HG02642 (cell line): ENCODE results near the gene PRKAG2.

Experiments
- ATAC-seq: cut with Tn5 transposase; IDR thresholded peaks from one replicate; pipeline ENCODE4 v1.9.1; 2021; ENCODE audit warnings: mild to moderate bottlenecking; ENCODE audit not compliant: unreplicated experiment, poor library complexity

Gene PRKAG2

DNA sequence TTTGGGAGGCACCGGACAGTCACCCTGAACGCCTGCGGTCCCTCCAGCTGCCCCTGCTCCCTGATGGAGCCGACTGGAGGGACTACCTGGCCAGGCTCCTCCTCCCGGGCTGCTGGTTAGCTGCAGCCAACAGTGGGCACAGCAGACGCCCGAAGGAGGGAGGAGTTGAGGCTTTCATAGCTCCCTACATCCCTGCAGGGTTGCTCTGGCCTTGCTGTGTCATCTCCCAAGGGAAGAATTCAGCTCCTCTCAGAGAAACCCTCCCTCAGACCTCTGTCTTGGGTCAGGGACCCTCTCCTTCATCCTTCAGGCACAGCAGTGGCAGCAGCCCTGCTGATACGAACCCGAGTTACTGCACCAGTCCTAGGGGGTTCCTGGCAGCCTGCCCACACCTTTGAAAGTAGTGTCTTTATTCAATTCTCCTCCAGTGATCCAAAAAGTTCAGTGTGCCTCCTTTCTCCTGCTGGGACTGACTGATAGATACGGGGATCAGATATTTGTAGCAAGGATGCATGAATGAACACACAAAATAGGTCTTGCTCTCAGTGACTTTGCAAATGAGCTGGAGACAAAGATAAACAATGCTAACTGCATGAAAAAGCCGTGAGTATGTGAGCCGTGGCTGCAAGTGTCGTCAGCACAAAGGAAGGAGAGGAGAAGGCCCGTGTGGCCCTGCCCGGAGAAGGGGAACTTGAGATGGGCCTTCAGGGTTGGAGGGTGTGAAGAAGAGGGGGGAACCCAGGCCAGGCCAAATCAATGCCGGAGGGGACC lies 136.6 kb downstream of the PRKAG2 start:
- ATAC-seq: no peak

DNA sequence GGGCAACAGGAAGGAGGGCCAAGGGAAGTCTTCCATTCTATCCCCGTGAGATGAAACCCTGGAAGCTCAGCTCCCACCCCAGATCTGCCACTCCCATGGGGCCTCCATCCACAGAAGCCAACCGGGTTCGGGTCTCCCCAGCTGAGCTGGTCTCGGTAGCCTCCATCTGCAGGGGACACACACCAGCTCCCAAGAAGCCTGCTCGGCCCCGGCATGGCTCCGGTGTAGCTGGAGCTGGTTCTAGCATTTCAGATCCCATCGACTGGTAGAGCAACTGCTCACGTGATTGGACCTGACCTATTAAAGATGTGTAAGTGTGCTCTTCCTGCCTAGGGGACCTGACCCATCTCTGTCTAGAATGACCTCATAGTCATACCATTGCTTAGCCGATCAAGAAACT lies 138.0 kb downstream of the PRKAG2 start:
- no peak for ATAC-seq

DNA sequence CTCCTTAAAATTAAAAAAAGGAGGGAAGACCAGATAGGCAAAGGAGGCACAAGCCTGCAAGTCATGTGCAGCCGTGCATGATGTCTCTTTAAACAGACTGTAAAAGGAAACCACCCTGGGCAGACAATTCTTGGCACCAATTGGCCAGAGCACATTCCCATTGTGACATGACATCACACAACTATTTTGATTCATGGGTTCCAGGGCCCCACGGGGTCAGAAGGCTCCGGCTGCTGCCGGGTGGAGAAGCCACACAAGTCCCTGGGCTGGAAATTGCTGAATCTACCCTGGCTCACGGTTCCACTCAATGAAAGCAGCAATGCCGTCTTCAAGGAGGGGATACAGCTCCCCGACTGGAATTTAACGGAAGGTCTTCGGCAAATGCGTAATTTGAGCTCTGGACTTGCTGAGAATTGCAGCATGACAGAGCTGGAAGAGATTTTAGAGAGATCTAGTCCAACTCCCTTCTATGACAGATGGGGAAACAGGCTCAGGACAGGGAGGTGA lies 140.5 kb downstream of the PRKAG2 start:
- no peak for ATAC-seq

DNA sequence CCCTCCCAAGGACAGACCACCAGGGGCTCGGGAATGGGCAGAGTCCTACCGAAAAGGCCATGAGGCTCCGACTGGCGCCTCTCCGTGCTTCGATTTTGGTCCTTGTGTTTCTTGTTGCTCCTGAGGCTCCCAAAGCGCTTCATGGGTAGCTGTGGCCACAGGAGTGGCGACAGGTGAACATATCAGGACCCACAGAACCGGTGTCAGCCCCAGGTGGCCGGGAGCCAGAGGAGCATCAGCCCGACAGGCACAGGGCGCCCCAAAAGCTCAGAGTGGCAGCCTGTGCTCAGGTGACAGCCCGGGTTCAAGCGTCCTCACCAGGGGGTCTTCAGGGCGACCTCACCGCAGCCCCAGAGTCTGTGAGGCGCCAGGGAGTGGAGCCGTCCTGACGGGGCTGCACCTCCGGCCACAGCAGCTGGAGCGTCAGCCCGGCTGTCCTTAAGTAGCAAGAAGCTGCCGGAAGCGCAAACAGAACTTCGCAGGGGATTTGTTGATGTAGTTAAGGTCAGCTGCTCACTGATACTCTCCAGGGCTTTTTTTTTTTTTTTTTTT lies 141.0 kb downstream of the PRKAG2 start:
- ATAC-seq: no peak

DNA sequence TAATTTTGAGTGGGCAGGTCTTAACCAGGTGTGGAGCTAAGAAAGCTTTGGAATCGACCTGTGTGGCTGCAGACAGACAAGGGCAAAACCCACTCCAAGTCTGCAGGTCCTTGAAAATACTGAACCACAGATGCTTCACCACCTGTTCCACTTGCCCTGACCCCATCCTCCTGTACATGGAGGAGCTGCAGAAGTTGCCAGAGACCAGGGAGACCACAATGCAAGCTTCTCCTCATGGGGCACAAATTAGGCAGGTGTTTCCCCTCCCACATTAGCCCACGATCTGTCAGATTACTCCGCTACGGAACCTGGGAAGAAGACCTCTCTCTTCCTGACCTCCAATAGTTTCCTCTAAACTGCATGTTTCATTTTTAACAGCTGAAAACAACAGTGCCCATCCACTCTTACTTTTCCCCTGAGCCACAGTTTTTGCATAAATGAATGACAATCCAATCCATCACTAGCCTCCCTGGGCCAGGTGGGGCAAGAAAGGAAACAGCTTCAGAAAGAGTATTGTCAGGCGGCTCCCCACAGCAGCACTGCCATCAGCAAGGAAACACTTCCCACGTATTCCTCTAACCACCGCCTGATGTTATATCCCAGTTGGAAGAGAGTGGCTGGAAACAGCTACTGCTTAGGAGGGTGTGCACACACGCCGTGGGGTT lies 141.6 kb downstream of the PRKAG2 start:
- no peak for ATAC-seq

DNA sequence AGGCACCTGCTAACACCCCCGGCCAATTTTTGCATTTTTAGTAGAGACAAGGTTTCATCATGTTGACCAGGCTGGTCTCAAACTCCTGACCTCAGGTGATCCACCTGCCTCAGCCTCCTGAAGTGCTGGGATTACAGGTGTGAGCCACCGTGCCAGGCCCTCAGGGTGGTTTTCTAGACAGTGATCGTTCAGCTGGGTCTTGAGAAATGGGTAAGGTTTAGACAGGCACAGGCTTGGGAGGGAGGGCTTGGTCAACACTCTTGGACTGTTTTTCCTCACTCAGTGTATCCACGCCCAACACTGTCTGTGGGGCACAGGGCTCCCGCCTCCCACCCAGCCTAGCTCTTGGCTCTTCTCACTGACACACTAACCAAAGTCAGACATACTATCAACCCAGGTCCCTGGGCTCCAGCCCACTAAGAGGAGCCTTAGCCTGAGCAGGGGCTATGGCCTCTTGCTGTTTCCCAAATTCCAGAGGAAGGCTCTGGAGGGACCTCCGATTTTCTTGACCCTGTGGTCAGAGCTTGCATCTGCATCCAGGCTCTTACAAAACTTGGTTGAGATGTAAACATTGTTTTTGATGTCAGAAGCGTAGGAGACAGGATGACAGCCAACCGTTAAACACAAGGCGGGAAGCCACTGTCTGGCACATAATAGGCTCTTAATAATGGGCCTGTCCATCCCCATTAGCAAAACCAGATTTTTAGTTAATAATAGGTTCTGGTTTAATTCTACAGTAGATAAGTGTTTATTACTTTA lies 143.9 kb downstream of the PRKAG2 start:
- no peak for ATAC-seq

DNA sequence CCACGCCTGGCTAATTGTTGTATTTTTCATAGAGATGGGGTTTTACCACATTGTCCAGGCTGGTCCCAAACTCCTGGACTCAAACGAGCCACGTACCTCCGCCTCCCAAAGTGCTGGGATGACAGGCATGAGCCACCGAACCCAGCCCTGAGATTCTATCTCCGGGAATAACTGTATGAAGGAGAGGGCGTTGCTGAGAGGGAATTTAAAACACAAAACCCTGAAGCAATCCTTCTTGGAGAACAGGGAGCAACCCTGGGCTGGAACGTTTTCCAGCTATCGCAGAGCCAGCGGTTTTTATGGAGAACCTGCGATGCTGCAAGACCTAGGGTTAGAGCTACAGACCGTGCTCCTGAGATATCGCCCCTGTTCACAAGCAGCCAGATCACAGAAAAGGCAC lies 144.6 kb downstream of the PRKAG2 start:
- no peak for ATAC-seq

DNA sequence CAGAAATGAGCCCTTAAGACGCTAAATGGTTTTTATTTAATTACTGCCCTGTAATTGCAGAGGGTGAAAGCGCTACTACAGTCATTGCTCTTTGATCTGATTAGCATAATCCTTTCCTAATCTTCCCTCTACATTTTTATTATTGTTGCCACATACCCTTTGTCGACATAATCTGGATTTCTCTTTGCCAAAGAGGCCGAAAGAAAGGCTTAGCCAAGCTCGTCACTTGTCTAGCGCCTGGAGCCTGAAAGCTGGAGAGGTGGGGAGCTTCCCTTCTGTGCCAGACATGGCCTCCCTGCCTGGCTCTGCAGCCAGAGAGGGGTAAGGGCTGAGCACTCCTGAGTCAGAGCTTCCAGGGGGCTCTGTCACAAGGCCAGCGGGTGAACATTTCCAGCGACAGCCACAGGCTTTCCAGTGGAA lies 145.9 kb downstream of the PRKAG2 start:
- no peak for ATAC-seq

DNA sequence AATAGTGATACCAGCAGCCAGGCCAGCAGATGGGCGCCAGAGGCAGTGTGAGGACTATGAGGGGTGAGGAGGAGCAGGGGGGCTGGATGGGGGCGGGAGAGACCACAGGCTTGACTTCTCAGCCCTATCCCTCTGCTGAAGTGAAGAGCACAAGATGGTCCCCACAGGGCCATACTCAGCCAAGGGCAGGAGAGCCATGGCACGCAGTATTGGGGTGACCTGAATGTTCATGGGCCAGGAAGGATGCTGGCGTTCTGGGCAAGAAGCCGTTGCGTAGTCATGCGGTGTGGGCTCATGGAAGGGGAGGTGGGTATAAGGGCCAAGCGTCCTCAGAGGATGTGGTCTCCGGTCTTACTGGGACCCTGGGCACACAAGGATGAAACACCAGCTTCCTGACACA lies 146.3 kb downstream of the PRKAG2 start:
- no peak for ATAC-seq

DNA sequence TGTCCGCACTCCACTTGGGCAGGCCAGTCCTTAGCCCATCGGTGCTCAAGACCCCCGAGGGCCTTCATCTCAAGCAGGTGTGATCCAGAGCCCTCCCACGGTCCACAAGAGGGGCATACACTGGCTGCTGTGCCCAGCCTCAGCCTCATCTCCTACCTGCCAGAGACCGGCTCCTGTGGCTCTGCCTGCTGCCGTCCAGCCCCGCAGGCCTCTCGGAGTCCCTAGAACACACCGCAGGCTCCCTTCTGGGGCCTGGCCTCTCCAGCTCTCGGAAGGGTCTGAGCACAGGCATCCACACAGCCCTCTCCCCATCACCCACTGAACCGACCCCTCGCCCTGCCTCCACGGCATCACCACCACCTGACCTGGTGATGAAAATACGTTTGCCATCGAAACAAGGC lies 147.4 kb downstream of the PRKAG2 start:
- ATAC-seq: no peak

DNA sequence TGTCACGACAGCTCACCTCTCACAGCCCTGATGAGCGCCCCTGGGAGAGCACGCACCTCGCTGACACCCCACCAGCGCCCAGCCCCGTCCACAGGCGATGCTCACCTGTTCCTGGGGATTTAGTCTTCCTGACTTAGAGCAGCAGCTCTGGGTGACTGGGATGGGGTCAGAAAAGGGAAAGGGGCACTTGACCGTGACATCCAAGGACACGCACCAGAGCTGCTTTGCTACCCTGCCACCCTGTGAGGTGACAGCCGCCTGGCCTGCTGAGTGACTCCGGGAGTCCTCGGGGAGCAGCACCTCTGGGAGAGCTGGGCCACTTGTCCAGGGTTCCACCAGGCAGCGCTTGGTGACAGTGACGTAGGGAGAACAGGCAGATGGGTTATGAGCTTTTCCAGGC lies 148.2 kb downstream of the PRKAG2 start:
- no peak for ATAC-seq

DNA sequence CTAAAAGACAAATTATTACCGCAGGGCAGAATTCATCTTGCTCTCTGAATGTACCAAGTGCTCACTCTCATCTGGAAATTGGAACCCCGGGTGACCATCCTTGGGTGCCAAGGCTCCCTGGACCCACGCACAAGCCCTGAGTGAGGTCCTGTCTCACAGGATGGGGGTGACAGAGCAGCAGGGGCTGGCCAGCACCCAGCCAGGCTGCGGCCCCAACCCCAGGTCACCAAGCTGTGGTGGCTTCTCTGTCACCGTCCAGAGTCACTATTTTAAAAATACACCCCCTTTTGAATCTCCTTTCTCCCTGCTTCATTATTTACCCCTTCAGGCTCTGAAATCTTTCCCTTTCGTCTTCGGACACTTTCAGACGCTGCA lies 148.6 kb downstream of the PRKAG2 start:
- ATAC-seq: no peak

DNA sequence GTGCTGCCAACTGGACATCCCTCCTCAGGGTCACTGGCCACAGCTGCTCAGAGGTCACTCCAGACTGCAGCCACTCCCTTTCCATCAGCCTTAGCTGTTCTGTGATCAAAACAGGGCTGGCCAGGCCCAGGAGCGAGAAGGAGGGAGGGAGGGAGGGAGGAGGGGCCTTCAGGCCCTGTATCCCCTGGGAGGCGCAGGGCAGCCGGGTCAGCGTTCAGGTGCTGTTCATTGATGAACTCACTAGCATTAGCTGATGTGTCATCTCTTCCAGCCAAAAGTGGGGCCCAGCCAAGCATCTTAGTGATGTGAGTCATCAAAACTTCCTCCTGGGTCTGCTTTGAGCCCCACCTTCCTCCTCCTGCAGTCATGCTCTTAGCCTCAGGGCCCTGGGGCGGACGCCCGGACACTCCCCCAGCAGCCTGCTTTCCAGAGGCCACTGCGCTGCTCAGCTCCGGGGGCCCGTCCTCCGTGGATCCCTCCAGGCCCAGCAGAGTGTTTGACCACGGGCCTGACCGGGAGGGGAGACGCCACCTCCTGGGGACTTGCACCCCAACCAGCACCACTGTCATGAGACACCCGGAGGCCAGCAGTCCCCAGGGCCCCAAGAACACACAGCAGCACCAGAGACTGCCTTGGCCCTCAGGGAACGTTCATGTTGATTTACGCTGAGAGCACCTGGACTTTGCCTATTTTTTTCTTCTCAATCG lies 149.2 kb downstream of the PRKAG2 start:
- ATAC-seq: no peak

DNA sequence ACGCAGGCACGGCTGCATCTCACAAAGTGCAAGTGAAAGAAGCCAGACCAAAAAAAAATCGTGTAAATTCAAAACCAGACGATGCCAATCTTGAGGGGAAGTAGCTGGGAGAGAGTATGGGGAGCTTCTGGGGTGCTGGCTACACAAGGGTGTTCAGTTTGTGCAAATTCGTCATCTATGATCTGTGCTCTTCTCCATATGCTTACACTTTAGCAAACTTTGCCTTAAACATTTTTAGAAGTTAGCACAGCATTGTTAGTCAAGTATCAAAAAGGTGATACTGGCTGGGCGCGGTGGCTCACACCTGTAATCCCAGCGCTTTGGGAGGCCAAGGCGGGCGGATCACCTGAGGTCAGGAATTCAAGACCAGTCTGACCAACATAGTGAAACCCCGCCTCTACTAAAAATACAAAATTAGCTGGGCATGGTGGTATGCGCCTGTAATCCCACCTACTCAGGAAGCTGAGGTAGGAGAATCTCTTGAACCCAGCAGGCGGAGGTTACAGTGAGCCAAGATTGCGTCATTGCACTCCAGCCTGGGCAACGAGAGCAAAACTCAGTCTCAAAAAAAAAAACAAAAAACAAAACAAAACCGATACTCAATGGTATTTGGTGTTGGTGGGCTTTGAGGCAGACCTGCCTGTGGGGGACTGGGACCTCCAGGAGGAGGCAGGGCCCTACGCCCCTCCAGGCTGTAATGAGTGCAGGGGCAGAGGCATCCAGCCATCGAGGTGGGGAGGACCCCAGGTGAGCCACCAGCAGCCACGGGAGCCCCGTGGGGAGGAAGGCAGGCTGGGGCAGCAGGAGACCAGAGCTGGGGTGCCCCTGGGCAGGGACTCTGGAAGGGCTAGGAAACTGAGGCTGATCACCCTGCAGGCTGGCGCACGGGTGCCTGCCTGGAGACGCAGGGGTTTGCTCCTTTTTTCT lies 150.0 kb downstream of the PRKAG2 start:
- ATAC-seq: no peak

DNA sequence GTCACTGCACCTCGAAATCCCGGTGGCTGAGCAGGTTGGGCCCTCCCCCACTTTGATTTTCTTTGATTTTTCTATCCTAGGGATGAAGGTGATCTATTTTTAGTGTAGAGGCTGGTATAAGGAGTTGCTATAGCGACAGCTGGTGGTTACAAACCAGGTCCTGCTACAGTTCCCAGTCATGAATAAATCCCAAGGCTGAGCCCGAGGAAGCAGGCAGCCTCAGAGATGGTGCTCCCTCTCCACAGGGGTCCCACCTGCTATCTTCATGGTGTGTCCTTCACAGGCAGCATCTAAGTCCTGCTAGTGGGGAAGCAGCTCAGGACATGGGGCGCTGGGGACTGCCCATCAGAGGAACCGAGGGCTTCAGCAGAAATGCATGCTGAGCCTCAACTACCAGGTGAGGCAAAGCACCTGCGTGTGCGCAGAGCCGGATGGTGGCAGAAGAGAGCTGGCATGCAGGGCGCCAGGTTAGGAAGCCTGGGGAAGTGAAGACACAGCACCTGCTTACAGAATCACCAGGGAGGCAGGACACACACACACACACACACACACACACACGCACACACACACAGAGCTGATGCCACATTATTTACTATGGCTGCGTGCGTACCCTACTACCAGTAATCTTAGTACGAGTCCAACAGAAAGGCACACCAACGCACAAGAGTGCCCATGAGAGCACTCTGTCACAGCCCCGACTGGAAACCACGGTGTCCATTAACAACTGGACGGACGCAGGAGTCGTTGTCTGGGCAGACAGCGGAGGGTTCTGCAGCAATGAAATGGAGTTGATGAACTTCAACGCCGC lies 150.9 kb downstream of the PRKAG2 start:
- ATAC-seq: no peak

DNA sequence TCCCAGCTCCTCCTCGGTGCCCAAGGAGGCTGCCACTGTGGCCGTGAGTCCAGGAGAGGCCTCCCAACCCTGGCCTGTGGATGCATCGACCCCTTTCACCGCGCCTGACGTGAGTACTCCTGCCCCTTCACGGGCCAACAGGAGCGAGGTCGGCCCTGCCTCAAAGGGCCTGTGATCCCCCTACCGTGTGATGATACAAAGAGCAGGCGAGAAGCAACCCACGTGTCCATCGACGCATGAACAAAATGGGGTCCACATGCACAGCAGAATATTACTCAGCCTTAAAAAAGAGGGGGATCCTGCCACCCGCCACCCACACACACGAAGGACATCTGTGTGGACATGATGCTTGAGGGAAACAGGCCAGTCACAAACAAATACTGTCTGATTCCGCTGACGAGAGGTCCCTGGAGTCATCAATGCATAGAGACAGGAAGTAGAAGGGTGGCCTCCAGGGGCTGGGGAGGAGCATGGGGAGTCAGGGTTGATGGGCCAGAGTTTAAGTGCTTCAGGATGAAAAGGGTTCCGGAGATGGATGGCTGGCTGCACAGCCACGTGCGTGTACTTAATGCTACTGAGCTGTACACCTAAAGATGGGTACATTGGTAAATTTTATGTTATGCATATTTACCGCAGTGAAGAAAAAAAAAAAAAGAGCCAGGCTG lies 151.9 kb downstream of the PRKAG2 start:
- no peak for ATAC-seq

DNA sequence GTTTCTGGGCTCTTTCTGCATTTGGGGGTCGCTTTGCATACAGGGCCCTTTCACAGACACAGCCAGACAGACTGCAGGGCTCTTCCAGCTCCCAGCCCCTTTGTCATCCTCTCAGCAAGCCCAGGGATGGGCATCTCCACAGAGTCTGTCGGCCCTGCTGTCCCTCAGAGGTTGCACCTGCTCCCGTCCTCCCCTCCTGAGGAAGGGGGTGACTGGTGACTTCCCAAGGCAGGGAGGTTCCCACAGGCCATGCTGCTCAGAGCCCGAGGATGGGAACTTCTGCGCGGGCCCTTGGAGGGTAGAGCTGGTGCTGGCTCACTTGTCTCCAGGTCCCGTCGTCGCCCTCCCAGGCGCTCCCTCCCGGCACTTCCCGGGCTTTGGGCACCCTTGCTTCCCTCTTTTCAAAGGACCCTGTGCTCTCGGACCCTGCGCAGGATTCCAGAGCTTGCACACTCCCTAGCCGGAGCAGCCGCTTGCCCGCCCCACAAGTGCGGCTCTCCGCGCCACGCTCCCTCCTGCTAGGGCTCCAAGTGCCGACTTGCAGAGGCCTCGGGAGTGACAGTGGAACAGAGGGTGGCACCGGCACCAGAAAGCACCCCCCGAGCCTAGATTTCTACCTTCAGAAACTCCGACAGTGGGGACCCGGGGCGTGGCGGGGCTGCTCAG lies 152.5 kb downstream of the PRKAG2 start:
- no peak for ATAC-seq
